MCF 10A (cell line): ENCODE measurements around the gene CREB3L2. TPM values are rescaled to one million over a fixed set of nuclear protein-coding genes. Genes with fewer than 3 reads are reported as not detected.
A peak's percentile ranks its signal among the peaks of the same experiment; 100 is the strongest.

ENCODE experiments used
- BruUV-seq: library from RNA; stranded (reverse); fragments of 400-500 nt; replicated peaks from 2 replicates; lab custom pipeline; 2021; lab: Mats Ljungman, UMichigan
- CTCF ChIA-PET: fragments of 300-600 bp; sonication (Branson Sonifier 250); formaldehyde crosslinking; extraction: SDS; loops from one replicate; lab custom pipeline; 2021; ENCODE audit warnings: antibody characterized with exemption, inconsistent platforms; lab: Yijun Ruan, JAX
- POLR2A ChIA-PET: fragments of 300-600, 350-650 bp; sonication (Branson Sonifier 250); formaldehyde crosslinking; extraction: SDS; loops from one replicate; lab custom pipeline; 2020; ENCODE audit warnings: antibody characterized with exemption, inconsistent platforms; lab: Yijun Ruan, JAX
- DNase-seq: peaks from one replicate; pipeline ENCODE4 v3.0.0-alpha.2; 2018; ENCODE audit not compliant: unreplicated experiment
- H3K27ac Mint-ChIP-seq: one replicate; pipeline ENCODE4 v1.8.0; 2022; ENCODE audit warnings: mild to moderate bottlenecking, low read depth, mixed read lengths; ENCODE audit not compliant: unreplicated experiment
- H3K27me3 Mint-ChIP-seq: one replicate; pipeline ENCODE4 v1.8.0; 2022; ENCODE audit warnings: mixed read lengths; ENCODE audit not compliant: insufficient read depth, unreplicated experiment
- H3K36me3 Mint-ChIP-seq: one replicate; pipeline ENCODE4 v1.8.0; 2022; ENCODE audit warnings: mild to moderate bottlenecking, moderate library complexity, mixed read lengths; ENCODE audit not compliant: insufficient read depth, unreplicated experiment
- H3K4me1 Mint-ChIP-seq: one replicate; pipeline ENCODE4 v1.8.0; 2022; ENCODE audit warnings: mixed read lengths; ENCODE audit not compliant: insufficient read depth, unreplicated experiment
- H3K4me3 Mint-ChIP-seq: one replicate; pipeline ENCODE4 v1.8.0; 2022; ENCODE audit warnings: mild to moderate bottlenecking, moderate library complexity, mixed read lengths; ENCODE audit not compliant: unreplicated experiment
- H3K9me3 Mint-ChIP-seq: one replicate; pipeline ENCODE4 v1.8.0; 2022; ENCODE audit warnings: mixed read lengths; ENCODE audit not compliant: unreplicated experiment
- intact Hi-C: fragments of 100-400 bp; cut with micrococcal nuclease; formaldehyde crosslinking; loops from 2 replicates; pipeline ENCODE4 v1.14.1; 2022
- total RNA-seq: library from RNA; stranded (reverse); gene quantifications from 2 replicates; pipeline ENCODE4 v1.2.3, GENCODE V29; 2022
- TF ChIP-seq, protein P1 (sequence below): fragments of 200-600 bp; IDR thresholded peaks from one replicate; pipeline ENCODE4 v1.8.0; 2022; ENCODE audit warnings: antibody characterized with exemption, mild to moderate bottlenecking; ENCODE audit not compliant: unreplicated experiment

The CREB3L2 gene
- total RNA-seq, 1 experiment from 2014 or later = 74.2 TPM

DNA sequence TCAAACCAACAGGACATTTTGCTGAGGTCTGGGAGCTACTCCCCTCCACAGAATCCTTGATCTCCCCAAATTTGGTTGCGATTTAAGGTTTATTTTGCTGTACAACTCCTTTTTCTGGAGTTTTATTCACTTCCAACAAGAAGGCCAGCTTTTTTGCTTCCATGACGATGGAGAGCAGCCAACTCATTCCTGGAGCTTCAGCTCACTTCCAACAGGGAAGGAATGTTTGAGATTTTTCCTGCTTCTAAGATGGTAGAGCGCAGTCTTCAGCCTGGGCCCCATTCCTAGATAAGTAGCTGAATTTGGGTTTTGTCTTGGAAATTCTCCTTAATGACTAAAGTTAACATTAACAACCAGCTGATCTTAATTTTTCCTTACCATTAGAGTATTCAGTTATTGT lies 30.9 kb upstream of the CREB3L2 start:
- no TSS peak for BruUV-seq
- peaks cover 7% of the 10 kb centered on the region for H3K4me1 Mint-ChIP-seq

GRCh38 chr7:138032186-138032585 lies 30.3 kb upstream of the CREB3L2 start:
- Mint-ChIP-seq H3K4me1 (peaks cover 7% of the 10 kb centered on the region), H3K4me3 (no peak overlapping the region), H3K9me3 (no peaks in the 10 kb centered on the region), H3K27me3 (no peaks in the 10 kb centered on the region), H3K27ac (no peak overlapping the region), H3K36me3 (no peaks in the 10 kb centered on the region)
- TF ChIP-seq, protein P1, sequence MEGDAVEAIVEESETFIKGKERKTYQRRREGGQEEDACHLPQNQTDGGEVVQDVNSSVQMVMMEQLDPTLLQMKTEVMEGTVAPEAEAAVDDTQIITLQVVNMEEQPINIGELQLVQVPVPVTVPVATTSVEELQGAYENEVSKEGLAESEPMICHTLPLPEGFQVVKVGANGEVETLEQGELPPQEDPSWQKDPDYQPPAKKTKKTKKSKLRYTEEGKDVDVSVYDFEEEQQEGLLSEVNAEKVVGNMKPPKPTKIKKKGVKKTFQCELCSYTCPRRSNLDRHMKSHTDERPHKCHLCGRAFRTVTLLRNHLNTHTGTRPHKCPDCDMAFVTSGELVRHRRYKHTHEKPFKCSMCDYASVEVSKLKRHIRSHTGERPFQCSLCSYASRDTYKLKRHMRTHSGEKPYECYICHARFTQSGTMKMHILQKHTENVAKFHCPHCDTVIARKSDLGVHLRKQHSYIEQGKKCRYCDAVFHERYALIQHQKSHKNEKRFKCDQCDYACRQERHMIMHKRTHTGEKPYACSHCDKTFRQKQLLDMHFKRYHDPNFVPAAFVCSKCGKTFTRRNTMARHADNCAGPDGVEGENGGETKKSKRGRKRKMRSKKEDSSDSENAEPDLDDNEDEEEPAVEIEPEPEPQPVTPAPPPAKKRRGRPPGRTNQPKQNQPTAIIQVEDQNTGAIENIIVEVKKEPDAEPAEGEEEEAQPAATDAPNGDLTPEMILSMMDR = no peak
- no TSS peak for BruUV-seq
- POLR2A ChIA-PET = interaction anchor here (0.7 kb wide), 1 partner anchor 65 kb away, joined by 3 read pairs; no protein-coding TSS in a partner anchor
- intact Hi-C loops = no loop called here
- CTCF ChIA-PET = interaction anchor here (0.9 to 1.4 kb wide), 2 partner anchors 22 to 375 kb away, joined by 3 to 4 read pairs; no protein-coding TSS in a partner anchor
- no peak for DNase-seq

More for the DNA sequence above, 30.9 kb upstream of the CREB3L2 start:
- TF ChIP-seq, protein P1 = no peak
- H3K27me3 Mint-ChIP-seq = no peaks in the 10 kb centered on the region
- H3K9me3 Mint-ChIP-seq = no peaks in the 10 kb centered on the region
- H3K36me3 Mint-ChIP-seq = no peaks in the 10 kb centered on the region
- no peak overlapping the region for H3K27ac Mint-ChIP-seq
- POLR2A ChIA-PET = interaction anchor here (0.7 kb wide), 1 partner anchor 902 kb away, joined by 3 read pairs; no protein-coding TSS in a partner anchor
- intact Hi-C loops = no loop called here
- CTCF ChIA-PET = interaction anchor here (0.6 to 1.4 kb wide), 3 partner anchors 42 to 410 kb away, joined by 3 read pairs; no protein-coding TSS in a partner anchor
- DNase-seq = no peak
- no peak overlapping the region for H3K4me3 Mint-ChIP-seq

GRCh38 chr7:138030679-138031351 lies 28.9 kb upstream of the CREB3L2 start:
- peaks cover 7% of the 10 kb centered on the region for H3K4me1 Mint-ChIP-seq
- H3K36me3 Mint-ChIP-seq = no peaks in the 10 kb centered on the region
- H3K4me3 Mint-ChIP-seq = no peak overlapping the region
- peak; percentile 8 for DNase-seq
- peak overlapping the region; percentile 49 for H3K27ac Mint-ChIP-seq
- ChIA-PET CTCF (interaction anchor here (0.6 to 1.1 kb wide), 5 partner anchors 10 to 689 kb away, joined by 3 to 6 read pairs (median 4); no protein-coding TSS in a partner anchor), POLR2A (interaction anchor here (1.0 kb wide), 1 partner anchor 19 kb away, joined by 3 read pairs; no protein-coding TSS in a partner anchor)
- H3K9me3 Mint-ChIP-seq = no peaks in the 10 kb centered on the region
- TF ChIP-seq, protein P1 = no peak
- no TSS peak for BruUV-seq
- H3K27me3 Mint-ChIP-seq = no peaks in the 10 kb centered on the region
- intact Hi-C loops = no loop called here

DNA sequence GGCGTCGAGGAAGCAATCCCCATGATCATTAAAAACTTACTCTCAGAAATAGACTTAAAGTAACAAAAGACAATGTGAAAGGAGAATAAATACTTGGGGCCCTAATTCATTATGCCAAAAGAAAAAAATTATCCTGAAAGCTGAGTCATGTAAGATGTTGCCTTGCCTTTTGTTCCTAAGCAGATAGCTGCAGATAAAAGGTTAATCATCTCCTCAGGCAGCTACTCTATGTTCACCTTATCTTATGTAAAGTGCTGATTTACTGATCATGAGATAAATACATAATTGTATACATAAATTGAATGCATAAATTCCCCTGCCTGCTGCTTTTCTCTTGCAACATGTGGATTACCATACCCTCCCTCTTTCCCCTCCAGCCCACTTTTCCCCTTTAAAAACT lies 28.1 kb upstream of the CREB3L2 start:
- H3K4me3 Mint-ChIP-seq = no peak overlapping the region
- no peaks in the 10 kb centered on the region for H3K27me3 Mint-ChIP-seq
- no peak for DNase-seq
- H3K36me3 Mint-ChIP-seq = no peaks in the 10 kb centered on the region
- no TSS peak for BruUV-seq
- TF ChIP-seq, protein P1 = no peak
- H3K9me3 Mint-ChIP-seq = no peaks in the 10 kb centered on the region
- intact Hi-C loops = no loop called here
- peaks cover 7% of the 10 kb centered on the region for H3K4me1 Mint-ChIP-seq
- CTCF ChIA-PET = interaction anchor here (0.6 to 1.1 kb wide), 4 partner anchors 9 to 79 kb away, joined by 3 to 6 read pairs (median 4); no protein-coding TSS in a partner anchor
- POLR2A ChIA-PET = interaction anchor here (1.0 kb wide), 1 partner anchor 19 kb away, joined by 3 read pairs; no protein-coding TSS in a partner anchor
- H3K27ac Mint-ChIP-seq = peak overlapping the region; percentile 49
